ENCODE data around the gene ZKSCAN8.

DNA sequence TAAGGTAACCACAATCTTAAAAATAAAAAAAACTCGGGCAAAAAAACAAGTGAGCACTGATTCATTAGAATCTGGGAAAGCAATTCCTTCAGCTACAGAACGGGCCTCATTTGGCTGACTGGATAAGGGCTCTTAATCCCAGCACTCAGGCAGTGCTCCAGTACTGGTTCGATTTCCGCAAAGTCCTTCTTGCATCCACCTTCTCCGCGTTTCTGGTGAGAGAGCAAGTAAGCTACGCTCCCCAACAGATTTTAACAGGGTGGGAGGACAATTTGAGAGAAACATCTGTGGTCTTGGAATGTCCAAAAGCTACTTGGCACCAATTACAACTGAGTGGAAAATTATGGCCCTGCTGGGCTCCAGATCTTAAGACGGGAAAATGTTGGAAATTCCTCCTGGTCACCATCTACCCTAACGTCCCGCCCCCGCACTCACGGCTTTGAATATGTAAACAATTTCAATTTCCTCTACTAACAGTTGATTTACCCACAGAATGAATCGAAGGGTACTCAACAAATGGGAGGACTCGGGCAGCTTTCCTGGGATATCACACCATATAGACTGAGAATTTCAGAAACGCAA lies 65.3 kb downstream of the ZKSCAN8 start:
- TF ChIP-seq POLR2AphosphoS5 (IDR thresholded peaks at IDR 0.05) (no peak), EP300 (IDR thresholded peaks at IDR 0.05) (no peak)

All from suprapubic skin (tissue), 4 donors.